ENCODE measurements around the gene AFF3.

AFF3 gene

GRCh38 chr2:99821572-99821971 is 320.8 kb downstream of the AFF3 start:
- no peak overlapping the region for H3K27ac ChIP-seq
- no peak for TF ChIP-seq CTCF (conservative IDR thresholded peaks at IDR 0.05)

GRCh38 chr2:99821039-99821438 is 321.4 kb downstream of the AFF3 start:
- peak; percentile 61 for TF ChIP-seq CTCF (conservative IDR thresholded peaks at IDR 0.05)

GRCh38 chr2:99819766-99820165 is 322.6 kb downstream of the AFF3 start:
- no peak overlapping the region for H3K27ac ChIP-seq
- TF ChIP-seq CTCF (conservative IDR thresholded peaks at IDR 0.05) = peak; percentile 26

More at GRCh38 chr2:99821039-99821438, 321.4 kb downstream of the AFF3 start:
- H3K27ac ChIP-seq = no peak overlapping the region

GRCh38 chr2:99818842-99819241 is 323.5 kb downstream of the AFF3 start:
- H3K27ac ChIP-seq = no peak overlapping the region
- peak; percentile 63 for TF ChIP-seq CTCF (conservative IDR thresholded peaks at IDR 0.05)

- no peak for TF ChIP-seq CTCF (conservative IDR thresholded peaks at IDR 0.05)
- no peak overlapping the region for H3K27ac ChIP-seq
Measured at GRCh38 chr2:99816908-99817307, 325.5 kb downstream of the AFF3 start.

- no peak for TF ChIP-seq CTCF (conservative IDR thresholded peaks at IDR 0.05)
- no peak overlapping the region for H3K27ac ChIP-seq
Measured at GRCh38 chr2:99812426-99812825, 330.0 kb downstream of the AFF3 start.

GRCh38 chr2:99811544-99811943 is 330.8 kb downstream of the AFF3 start:
- TF ChIP-seq CTCF (conservative IDR thresholded peaks at IDR 0.05) = no peak
- no peak overlapping the region for H3K27ac ChIP-seq

GRCh38 chr2:99810225-99810624 is 332.2 kb downstream of the AFF3 start:
- no peak for TF ChIP-seq CTCF (conservative IDR thresholded peaks at IDR 0.05)
- no peak overlapping the region for H3K27ac ChIP-seq

All from VCaP (cell line).